UCSD-AML1 (cell line): Measurements from ENCODE around the gene STK10.

ENCODE experiments used
- DNase-seq: peaks from one replicate; lab custom pipeline; 2025; ENCODE audit not compliant: unreplicated experiment; lab: John Stamatoyannopoulos, UW

The STK10 gene

DNA sequence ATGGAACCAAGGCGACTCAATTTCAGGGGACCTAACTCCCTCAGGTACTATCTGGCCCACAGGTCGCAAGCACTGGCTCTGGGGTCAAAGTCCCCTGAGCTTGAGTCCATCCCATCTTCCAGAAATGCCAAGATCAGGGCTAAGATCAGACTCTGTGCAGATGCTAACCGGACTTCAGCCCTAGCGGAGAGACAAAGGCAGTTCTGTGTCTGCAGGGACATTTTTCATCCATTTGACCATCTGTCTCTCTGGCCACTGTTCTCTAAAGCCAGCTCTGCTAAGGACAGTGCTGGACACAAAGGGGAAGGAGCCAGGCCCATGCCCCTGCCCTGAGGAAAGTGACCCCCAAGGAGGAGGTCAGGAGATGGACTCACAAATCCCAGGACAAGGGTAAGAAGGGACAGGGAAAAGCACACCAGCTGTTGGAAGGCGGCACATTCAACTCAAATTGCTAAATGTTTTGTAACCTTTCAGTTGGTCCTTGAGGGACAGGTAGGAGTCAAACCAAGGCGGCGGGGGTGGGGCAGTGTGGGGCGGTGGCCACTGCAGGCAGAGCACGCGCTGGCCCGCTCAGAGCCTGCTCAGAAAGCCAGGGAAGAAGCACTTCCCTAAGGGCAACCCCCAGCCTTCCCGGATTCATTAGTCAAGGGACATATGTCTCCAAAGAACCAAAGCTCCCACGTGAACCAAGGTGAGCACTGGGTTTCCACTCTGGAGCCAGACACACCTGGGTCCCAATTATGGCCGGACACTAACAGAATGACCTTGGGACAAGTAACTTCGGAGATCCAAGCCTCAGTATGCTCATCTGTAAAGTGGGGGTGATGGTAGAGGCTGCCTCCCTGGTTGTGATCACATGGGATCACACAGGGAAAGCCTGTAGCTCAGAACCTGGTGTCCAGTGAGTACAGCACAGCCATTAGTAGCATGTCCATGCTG is 42.8 kb downstream of the STK10 start:
- DNase-seq: no peak

DNA sequence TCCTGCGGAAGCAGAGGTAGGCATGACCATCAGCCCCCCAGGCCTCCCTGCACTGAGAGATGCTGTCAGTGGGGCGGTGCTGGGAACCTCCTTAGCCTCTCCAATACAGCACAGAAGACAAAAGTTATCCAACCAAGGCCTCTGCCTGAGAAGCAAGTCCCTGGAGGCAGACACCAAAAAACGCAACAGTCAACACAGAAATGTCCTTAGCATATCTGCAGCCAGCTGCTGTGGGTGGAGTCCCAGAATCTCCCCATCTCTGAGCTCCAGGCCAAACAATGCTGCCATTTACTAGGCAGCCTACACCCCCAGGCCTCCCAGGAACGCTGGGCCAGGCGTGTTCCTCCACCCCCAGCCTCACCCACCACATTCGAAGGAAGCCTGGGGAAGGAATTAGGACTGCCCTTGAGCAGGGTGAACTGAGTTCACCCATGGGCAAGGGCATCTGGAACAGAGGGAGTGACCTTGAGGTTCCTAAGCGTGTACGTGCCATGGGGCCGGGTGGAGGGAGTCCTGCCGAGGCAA is 43.7 kb downstream of the STK10 start:
- DNase-seq: no peak

DNA sequence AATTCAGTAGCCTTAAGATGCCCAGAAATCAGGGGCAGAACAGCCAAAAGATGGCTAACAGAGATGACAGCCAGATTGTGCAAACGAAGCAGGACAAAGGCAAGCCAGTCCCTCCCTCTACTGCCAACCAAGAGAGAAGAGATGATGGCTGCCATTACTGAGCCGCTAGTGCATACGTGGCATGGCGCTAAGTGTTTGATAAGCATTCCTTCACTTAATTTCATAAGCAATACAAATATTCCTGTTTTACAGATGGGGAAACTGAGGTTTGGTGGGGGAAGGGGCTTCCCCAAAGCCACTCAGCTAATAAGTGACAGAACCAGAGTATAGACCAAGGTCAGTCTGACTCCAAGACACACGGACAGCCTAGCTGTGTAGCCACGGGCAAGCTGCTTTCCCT is 44.1 kb downstream of the STK10 start:
- DNase-seq: no peak

DNA sequence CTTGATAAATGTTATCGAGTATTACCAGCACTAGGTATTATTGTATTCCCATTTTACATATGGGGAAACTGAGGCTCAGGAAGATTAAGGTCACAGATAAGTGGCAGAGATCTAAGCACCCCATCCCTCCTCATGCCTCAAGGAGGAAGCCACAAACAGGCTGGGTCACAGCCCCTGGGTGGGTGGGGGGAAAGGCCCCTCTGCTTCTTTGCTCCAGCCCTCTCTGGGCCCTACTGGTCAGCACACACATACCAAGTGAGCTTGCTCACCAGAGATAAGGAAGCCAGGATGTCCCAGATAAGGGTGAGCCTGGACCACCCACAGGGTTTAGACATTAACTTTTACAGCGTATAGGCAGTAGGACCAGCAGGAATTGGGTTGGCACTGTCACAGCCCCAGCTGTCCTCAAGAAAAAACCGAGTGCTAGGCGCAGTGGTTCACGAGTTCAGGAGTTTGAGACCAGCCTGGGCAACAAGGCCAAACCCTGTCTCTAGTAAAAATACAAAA is 45.3 kb downstream of the STK10 start:
- peak; percentile 26 for DNase-seq

DNA sequence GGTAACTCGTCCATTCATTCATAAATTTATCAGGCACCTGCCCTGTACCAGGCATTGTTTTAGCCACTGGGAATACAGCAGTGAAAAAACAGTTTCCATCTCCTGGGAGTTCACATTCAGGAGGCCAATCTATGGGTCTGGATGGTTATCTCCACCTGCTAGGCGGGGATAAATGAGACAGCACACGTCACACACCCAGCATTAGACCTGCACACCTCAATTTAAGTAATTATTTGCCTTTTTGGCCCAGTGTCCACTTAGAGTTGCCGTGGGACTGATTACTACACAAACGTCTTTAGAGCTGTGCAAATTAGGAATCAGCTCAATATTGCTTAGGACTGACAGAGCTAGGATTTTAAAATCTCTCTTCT is 46.1 kb downstream of the STK10 start:
- DNase-seq: no peak

DNA sequence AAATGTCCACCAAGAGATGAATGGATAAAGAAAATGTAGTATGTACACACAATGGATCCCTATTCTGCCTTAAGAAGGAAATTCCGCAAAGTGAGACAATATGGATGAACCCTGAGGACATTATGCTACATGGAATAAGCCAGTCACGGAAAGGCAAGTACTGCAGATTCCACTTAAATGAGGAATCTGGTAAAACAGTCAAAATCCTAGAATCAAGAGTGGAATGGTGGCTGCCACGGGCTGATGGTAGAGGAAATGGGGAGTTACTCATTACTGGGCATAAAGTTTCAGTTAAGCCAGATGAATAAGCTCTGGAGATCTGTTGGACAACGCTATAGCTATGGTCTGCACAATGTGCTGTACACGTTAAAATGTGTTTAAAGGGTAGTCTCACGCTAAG is 47.2 kb downstream of the STK10 start:
- DNase-seq: no peak

DNA sequence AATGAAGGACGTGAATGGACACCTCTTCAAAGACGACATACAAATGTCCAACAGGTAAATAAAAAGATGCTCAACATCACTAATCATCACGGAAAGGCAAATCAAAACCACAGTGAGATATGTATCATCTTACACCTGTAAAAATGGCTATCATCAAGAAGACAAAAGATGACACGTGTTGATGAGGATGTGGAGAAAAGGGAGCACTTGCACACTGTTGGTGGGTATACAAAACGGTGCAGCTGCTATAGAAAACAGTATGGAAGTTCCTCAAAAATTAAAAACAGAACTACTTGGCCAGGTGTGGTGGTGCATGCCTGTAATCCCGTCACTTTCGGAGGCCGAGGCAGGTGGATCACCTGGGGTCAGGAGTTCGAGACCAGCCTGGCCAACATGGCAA is 47.9 kb downstream of the STK10 start:
- no peak for DNase-seq

DNA sequence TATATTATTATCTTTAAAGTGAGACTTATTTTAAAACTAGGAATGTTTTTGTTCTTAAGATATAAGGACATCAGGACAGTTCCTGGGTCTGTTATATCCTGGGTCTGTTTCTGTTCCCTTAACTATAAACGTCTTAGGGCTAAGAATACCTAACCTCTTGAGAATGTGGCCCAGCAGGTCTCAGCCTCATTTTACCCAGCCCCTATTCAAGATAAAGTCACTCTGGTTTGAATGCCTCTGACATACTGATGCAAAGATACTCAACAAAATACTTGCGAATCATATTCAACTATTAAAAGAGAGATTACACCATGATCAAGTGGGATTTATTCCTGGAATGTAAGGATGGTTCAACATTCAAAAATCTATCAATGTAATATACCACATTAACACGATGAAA is 51.0 kb downstream of the STK10 start:
- no peak for DNase-seq

DNA sequence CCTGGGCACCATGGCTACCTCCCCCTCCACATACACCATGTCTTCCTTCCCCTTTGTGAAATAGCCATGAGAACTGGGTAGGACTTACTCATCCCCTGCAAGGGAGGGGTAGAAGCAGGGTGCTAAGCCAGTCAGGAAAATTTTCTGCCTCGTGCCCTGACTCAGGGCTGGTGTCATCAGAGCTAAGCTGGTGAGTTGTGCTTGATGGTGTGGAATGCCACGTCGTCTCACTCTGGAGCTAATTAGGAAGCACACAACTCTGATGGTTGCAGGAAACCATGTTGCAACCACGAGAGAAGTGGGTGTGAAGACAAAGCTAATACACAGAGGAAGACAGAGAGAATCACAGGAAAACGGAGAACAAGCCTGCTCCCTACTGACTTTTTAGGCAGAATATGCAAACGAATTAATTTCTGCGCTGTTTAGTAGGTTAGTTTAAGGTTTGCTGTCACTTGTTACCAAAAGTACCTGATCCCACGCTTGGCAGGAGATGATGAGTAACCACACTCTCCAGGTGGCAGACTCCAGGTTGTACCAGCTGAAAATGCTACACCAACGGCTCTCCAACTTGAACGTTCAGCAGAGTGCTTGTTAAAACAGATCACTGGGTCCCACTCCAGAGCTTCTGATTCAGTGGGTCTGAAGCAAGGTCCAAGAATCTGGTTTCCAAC is 54.5 kb downstream of the STK10 start:
- peak; percentile 64 for DNase-seq

DNA sequence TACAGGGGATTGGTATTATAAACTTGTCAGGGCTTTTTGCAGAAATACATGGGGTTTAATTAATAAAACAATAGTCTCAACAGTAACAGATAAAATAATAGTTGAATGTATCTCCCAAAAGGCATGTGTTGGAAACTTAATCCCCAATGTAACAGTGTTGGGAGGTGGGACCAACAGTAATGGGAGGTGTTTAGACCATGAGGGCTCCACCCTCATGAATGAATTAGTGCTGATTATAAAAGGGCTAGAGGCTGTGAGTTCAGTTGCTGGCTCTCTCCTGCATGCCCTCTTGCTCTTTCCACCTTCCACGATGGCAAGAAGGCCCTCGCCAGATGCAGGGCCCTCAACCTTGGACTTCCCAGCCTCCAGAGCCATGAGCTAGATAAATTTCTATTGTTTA is 56.3 kb downstream of the STK10 start:
- DNase-seq: no peak

DNA sequence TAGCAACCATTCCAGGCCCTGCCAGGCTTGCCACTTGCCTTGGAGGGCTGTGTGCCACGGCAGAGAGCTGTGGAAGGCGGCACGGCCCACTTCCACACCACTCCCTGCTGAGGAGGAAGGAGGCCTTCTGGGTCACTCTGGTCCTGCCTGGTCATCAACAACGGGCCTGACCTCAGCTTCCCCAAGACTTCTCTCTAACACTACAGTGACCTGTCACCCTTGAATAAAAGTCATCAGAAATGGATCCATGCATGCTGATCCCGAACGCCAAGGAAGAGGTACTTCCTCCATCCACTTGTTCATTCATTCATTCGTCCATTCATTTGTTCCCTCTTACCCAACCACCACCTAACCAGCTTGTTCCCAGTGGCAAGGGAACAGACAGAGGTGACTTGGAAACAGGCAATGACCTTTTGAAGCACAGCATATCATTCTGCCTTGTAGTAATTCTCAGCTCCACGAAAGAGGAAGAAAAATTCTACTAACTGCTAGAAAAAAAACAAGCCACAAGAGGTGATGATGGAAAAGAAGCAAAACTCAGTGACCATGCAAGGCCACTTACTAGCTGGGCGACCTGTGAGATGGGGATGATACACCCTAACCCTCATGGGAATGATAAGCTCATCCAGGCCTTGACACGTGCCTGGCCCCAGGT is 58.6 kb downstream of the STK10 start:
- DNase-seq: no peak

DNA sequence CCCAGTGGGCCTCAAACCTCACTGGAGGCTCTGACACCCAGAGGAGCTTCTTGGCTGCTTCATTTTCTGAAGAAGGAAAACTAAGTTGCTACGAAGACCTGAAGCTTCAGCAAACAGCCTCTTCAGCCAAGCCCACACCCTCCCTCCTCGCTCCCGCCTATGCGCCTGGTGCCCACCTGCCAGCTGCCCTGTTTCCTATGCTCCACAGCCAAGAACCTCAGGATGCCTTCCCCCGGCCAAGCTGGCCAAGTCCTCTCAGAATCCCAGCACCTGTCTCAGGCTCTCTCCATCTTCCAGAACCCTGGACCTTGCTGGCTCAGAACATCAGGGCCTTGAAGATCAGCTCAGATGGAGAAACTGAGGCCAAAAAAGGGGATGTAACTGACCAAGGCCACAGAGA is 60.4 kb downstream of the STK10 start:
- DNase-seq: no peak

DNA sequence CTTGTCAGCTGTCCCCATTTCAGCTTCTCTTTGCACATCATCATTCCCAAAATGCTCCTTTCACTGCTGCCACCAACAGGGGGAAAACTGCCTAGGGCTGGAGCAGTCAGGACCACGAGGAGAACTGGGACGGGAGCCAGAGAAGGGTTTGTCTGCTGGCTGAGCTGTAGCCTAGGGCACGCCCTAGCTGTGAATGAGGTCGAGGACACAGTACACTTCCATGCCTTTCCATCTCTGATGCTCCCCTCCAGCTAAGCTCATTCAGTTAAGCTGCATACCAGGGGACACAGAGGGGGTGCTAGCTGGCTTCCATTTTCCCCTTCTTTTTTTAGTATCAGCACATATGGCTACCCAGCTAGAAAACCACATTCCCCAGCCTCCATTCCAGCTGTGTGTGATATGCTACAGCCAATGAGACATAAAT is 64.7 kb downstream of the STK10 start:
- DNase-seq: no peak

DNA sequence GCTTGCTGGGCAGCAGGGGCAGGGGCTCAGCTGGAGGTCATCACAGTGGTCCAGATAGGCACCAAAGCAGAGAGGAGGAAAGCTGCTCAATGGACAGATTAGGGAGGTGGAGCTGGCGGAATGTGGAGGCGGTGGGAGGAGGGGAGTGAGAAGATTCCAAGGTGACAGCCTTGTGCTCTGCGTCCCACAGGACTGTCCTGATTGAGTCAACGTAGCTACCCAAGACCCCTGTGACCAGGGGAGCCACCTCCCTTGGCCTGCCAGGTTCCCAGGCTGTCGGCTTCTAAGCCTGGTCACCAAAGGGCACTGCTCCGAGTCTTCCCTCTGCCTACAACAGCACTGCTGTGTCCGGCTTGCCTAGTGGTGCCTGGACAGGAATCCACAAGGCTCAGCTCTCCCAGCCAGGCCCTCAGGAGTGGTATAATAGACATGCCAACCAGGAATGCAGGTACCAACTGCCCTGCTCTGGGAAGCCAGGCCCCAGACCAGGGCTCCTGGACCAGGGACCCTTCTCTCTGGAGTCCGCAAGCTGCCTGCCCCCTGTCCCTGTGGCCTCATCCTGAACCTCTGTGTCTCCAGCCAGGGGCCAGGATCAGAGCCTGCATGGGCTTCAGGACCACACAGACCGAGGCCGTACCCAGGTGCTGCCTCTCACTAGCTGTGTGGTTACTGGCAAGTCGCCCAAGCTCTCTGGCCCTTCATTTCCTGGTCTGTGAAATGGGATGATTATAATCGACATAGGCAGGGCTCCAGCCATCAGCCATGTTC is 67.9 kb downstream of the STK10 start:
- no peak for DNase-seq

DNA sequence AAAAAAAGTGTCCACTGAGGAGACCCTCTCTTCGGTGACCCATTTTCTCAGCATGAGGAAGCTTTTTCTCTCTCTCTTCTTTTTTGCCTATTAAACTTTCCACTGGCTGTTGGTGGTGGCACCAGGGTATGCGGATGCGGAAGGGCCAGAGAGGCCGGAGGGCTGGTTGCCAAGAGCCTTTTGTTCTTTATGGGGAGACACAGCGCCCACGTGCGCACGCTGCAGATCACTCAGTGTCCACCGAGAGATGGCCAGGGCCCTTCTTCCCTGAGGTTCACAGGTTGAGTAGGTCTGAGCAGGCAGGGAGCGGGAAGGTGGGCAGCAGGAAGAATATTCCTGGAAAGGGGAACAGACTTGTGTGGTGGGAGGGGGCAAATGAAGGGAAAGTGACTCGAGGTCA is 69.1 kb downstream of the STK10 start:
- no peak for DNase-seq

DNA sequence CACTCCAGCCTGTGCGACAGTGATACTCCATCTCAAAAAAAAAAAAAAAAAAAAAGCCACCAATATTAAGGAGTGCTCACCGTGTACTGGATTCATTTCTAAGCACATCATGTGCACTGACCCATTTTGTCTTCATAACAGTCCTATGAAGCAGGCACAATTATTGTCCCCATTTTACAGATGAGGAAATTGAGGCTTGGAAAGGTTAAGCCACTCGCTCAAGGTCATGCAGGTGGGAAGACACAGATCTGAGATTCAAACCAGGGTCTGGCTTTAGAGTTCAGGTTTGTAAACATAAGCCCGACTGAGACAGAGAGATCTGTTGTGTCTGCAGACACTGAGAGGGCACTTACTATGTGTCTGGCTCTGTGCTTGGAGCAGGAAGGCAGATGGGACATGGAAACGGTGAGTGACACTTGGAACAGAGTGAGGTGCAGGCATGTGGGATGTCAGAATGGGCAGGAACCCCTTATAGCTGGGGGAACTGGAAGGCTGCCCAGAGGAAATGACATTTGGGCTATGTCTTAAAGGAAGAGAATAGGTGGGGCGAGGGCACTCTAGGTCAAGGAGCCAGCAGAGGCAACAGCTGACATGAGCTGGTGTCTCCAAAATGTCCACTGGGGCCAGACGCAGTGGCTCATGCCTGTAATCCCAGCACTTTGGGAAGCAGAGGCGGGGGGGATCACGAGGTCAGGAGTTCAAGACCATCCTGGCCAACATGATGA is 69.9 kb downstream of the STK10 start:
- DNase-seq: no peak

DNA sequence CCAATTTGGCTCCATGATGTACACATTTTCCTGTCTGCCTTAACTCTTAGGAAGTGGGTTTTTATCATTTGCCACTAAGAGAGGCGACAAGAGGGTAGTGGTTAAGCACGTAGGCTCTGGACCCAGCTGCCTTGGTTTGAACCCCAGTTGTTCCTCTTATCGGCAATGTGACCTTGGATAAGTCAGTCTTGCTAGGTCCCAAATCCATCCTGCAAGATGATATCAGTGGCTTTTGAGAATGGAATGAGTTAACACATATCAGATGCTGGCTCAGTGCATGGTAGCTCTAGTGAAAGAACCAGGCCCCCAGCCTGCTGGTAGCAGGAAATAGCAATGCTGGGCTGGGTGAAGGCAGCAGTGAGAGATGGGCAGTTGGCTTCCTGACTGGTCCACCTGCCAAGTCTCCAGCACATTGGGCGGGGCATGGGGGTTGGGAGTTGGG is 72.5 kb downstream of the STK10 start:
- DNase-seq: peak; percentile 74

DNA sequence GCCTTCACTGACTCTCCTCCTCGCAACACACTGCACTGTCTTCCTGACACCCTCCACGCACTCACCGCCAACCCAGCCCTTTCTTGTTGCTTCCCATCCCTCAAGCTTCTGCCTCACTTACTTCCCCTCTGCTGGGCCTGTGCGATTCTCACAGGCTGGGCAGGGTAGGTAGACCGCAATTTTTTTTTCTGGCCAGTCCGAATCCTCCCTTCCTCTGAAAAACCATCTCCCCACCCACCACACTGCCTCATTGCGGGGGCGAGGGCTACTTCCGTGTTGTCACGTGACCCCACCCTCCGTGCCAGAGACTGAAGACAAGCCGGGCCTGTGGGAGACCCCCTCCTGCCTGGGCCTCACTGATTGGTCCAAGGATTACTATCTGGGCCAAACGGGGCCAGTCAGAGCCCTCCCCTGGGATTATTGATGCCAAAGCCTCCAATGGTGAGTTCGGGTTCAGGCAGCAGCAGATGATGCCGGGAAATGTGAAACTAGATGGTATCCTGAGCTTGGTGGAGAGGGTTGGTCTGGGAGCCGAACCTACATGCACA is 73.1 kb downstream of the STK10 start:
- DNase-seq: peak; percentile 95

DNA sequence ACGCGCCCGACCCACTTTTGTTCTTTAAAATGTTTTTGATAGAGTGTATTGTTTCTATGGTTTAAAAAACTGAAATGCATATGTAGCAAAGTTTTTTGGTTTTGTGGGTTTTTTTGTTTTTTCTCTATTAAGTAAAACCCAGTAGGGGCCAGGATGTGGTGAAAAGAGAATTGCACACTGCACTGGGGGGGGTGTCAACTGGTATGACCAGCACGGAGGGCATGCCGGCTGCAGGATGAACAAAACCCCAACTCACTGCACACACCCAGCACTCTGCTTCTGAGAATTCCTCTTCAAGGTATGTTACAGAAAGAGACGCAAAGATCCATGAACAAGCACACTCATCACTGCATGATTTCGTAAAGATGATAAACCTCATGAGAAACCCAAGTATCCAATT is 75.0 kb downstream of the STK10 start:
- peak; percentile 57 for DNase-seq

DNA sequence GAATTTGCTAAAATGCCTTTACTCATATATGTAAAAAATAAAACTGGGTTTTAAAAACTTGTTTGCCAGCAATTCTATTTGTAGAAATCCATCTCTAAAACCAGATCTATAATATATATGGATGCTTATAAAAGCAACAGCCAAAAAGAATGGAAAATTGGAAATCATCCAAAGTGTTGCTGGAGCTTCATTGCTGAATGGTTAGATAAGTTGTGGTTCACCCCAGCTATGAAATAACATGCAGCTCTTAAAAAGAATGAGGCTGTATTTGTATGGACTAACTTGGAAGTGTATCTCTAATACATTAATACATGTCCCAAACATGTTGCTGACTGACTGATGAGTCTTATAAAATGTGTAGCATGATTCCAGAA is 76.2 kb downstream of the STK10 start:
- no peak for DNase-seq
